ENCODE data around the gene KMT2C. TPM values are rescaled to one million over a fixed set of nuclear protein-coding genes. Genes with fewer than 3 reads are reported as not detected.
"Not testable (repeated sequence)": the region's sequence is repeated elsewhere in the genome, so short reads cannot be mapped to it uniquely, and the experiment has no call there.

KMT2C gene
- total RNA-seq, 2 experiments from 2014 or later, result 66.7 to 74.0 TPM

DNA sequence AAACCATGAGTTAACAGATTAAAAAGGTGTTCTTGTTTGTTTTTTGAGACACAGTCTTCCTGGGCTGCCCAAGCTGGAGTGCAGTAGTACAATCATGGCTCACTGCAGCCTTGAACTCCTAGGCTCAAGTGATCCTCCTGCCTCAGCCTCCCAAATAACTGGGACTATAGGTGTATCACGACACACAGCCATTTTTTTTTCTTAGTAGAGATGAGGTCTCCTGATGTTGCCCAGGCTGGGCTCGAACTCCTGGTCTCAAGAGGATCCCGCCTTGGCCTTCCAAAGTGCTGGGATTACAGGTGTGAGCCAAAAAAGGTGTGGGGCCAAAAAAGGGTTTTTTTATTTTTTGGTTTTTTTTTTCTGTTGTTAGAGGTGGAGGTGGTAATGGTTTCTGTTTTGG lies 29.3 kb downstream of the KMT2C start:
- no peaks in the 10 kb centered on the region for H3K4me1 Mint-ChIP-seq
- peaks cover 2% of the 10 kb centered on the region for H3K36me3 Mint-ChIP-seq (ENCODE audit: low read depth)
- no peak for DNase-seq
- ChIA-PET POLR2A (no interaction called here), CTCF (interaction anchor here (0.6 to 2.0 kb wide), 3 partner anchors 14 to 253 kb away, joined by 4 to 6 read pairs (median 4); no protein-coding TSS in a partner anchor)
- H3K27ac Mint-ChIP-seq, result no peak overlapping the region
- peaks cover 21% of the 10 kb centered on the region for H3K9me3 Mint-ChIP-seq
- no peaks in the 10 kb centered on the region for H3K27me3 Mint-ChIP-seq
- H3K4me3 Mint-ChIP-seq, result no peak overlapping the region

DNA sequence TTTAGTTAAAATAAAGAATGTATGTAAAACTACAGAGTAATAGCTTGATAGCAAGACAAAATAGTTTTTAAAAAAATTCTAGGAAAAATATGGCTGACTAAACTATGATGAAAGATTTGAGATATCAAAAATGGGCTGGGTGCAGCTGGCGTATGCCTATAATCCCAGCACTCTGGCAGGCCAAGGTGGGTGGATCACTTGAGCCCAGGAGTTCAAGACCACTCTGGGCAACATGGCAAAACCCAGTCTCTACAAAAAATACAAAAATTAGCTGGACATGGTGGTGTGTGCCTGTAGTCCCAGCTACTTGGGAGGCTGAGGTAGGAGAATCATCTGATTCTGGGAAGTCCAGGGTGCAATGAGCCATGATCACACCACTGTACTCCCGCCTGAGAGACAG lies 29.8 kb downstream of the KMT2C start:
- H3K4me3 Mint-ChIP-seq; H3K4me1 Mint-ChIP-seq; H3K27ac Mint-ChIP-seq; POLR2A ChIA-PET; DNase-seq; H3K36me3 Mint-ChIP-seq (ENCODE audit: low read depth); H3K27me3 Mint-ChIP-seq: not testable (repeated sequence)
- CTCF ChIA-PET, result interaction anchor here (0.7 to 2.0 kb wide), 2 partner anchors 13 to 19 kb away, joined by 4 to 6 read pairs; no protein-coding TSS in a partner anchor
- peaks cover 21% of the 10 kb centered on the region for H3K9me3 Mint-ChIP-seq

DNA sequence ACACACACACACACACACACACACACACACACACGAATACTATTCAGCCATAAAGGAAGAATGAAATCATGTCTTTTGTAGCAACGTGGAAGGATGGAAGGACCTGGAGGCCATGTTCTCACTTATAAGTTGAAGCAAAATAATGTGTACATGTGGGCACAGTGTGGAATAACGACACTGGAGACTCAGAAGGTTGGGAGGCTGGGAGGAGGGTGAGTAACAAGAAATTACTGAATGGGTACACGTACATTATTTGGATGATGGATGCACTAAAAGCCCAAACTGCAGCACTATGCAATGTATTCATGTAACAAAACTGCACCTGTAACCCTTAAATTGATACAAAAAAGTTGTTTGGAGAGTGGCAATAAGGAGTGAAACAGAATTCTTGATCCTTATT lies 32.1 kb downstream of the KMT2C start:
- no peak for DNase-seq
- no peaks in the 10 kb centered on the region for H3K27me3 Mint-ChIP-seq
- no peaks in the 10 kb centered on the region for H3K4me1 Mint-ChIP-seq
- peaks cover 2% of the 10 kb centered on the region for H3K36me3 Mint-ChIP-seq (ENCODE audit: low read depth)
- peaks cover 21% of the 10 kb centered on the region for H3K9me3 Mint-ChIP-seq
- no peak overlapping the region for H3K27ac Mint-ChIP-seq
- no peak overlapping the region for H3K4me3 Mint-ChIP-seq
- ChIA-PET POLR2A (no interaction called here), CTCF (no interaction called here)

DNA sequence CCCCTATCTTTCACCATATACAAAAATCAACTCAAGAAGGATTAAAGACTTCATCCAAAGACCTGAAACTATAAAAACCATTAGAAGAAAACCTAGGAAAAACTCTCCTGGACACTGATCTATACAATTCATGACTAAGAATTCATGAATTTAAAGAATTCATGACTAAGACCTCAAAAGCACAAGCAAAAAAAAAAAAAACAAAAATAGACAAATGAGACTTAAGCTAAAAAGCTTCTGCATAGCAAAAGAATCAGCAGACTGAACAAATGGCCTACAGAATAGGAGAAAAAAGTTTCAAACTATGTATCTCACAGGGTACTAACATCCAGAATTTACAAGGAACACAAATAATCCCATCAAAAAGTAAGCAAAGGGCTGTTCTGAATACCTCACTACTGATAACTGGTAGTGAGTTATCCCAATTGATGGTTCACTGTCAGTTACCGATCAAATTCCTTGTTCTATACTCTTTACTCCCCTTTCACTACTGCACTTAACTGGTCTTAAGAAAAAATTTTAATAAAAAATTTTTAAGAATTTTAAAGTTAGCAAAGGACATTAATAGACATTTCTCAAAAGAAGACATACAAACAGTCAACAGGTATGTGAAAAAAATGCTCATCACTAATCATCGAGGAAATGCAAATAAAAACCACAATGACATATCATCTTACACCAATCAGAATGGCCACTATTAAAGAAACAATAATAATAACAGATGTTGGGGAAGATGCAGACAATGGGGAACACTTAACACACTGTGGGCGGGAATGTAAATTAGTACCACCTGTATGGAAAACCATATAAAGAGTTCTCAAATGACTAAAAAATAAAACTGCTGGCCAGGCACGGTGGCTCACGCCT lies 33.2 kb downstream of the KMT2C start:
- H3K27me3 Mint-ChIP-seq, result no peaks in the 10 kb centered on the region
- H3K36me3 Mint-ChIP-seq (ENCODE audit: low read depth), result peaks cover 6% of the 10 kb centered on the region
- H3K9me3 Mint-ChIP-seq, result peaks cover 21% of the 10 kb centered on the region
- no peak for DNase-seq
- POLR2A ChIA-PET, result no interaction called here
- CTCF ChIA-PET, result no interaction called here
- no peak overlapping the region for H3K4me3 Mint-ChIP-seq
- H3K4me1 Mint-ChIP-seq, result no peaks in the 10 kb centered on the region
- H3K27ac Mint-ChIP-seq, result no peak overlapping the region

DNA sequence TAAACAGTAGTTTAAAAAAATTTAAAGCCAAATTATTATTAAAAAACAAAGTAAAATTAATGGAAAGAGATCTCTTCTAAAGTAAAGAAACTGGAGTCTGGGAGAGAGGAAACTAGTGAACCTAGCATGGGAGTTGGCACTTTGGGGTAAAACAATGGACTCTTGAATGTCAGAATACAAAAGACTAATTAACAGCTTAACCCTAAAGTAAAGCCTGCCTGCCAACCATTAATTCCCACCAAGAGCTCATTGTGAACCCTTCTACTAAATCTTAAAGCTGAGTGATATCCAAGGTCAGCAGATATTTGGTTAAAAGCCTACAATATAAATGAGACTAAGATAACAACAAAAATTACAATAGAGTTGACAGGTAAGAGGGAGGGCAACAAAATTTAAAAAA lies 36.5 kb downstream of the KMT2C start:
- no peak for DNase-seq
- H3K4me3 Mint-ChIP-seq, result no peak overlapping the region
- H3K4me1 Mint-ChIP-seq, result peaks cover 3% of the 10 kb centered on the region
- CTCF ChIA-PET, result interaction anchor here (1.0 kb wide), 1 partner anchor 10 kb away, joined by 3 read pairs; no protein-coding TSS in a partner anchor
- H3K9me3 Mint-ChIP-seq, result no peaks in the 10 kb centered on the region
- POLR2A ChIA-PET, result no interaction called here
- H3K27ac Mint-ChIP-seq, result no peak overlapping the region
- peaks cover 4% of the 10 kb centered on the region for H3K36me3 Mint-ChIP-seq (ENCODE audit: low read depth)
- no peaks in the 10 kb centered on the region for H3K27me3 Mint-ChIP-seq

DNA sequence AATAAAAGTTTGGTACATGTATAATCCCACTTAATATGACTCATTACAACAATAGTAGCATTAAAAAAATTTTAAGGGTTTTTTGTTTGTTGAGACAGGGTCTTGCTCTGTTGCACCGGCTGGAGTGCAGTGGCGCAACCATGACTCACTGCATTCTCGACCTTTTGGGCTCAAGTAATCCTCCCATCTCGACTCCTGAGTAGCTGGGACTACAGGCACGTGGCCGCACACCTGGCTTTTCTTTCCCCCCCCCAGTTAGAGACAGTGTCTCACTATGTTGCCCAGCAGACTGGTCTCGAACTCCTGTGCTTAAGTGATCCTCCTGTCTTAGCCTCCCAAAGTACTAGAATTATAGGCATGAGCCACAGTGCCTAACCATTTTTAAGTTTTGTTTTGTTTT lies 40.7 kb downstream of the KMT2C start:
- Mint-ChIP-seq H3K36me3 (ENCODE audit: low read depth) (peaks cover 4% of the 10 kb centered on the region), H3K27me3 (no peaks in the 10 kb centered on the region), H3K4me3 (no peak overlapping the region), H3K4me1 (peaks cover 8% of the 10 kb centered on the region), H3K9me3 (no peaks in the 10 kb centered on the region), H3K27ac (no peak overlapping the region)
- POLR2A ChIA-PET, result no interaction called here
- CTCF ChIA-PET, result interaction anchor here (0.6 kb wide), 1 partner anchor 1080 kb away, joined by 3 read pairs; no protein-coding TSS in a partner anchor
- no peak for DNase-seq

DNA sequence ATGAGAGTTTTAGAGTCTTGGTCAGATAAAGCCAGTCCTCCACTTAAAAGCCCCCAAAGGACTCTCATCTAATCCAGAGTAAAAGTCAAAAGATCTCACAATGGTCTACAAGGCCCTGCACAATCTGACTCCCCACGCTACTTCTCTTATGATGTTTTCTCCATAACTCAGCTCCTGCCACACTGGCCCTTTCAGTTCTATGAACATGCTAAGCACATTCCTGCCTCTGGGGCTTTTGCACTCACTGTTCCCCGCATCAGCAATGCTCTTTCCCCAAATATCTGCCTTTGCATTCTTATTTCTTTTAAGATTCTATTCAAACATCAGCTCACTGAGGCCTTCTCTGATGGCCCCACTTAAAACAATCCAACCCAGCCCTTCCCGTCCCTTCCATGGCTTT lies 41.6 kb downstream of the KMT2C start:
- H3K36me3 Mint-ChIP-seq (ENCODE audit: low read depth); POLR2A ChIA-PET; CTCF ChIA-PET; H3K9me3 Mint-ChIP-seq; H3K4me3 Mint-ChIP-seq; H3K4me1 Mint-ChIP-seq; H3K27me3 Mint-ChIP-seq; H3K27ac Mint-ChIP-seq; DNase-seq: not testable (repeated sequence)

DNA sequence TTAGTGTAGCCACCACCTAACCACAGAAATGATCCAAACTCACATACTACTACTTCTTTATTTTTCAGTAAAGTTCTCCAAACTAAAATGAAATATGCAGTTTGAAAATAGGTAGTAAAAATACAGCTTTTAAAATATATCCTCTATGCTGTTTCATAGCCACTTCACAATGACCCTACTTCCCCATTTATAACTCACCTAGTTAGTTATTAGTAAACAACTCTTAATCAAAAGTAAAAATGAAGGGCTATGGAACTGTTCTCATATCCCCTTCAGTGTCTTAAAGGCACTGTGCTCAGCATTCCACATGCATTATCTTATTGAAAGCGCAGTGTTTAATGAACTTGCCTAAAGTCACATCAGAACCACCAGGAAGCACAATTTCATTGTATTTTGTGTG lies 43.5 kb downstream of the KMT2C start:
- H3K27me3 Mint-ChIP-seq, result no peaks in the 10 kb centered on the region
- DNase-seq, result no peak

DNA sequence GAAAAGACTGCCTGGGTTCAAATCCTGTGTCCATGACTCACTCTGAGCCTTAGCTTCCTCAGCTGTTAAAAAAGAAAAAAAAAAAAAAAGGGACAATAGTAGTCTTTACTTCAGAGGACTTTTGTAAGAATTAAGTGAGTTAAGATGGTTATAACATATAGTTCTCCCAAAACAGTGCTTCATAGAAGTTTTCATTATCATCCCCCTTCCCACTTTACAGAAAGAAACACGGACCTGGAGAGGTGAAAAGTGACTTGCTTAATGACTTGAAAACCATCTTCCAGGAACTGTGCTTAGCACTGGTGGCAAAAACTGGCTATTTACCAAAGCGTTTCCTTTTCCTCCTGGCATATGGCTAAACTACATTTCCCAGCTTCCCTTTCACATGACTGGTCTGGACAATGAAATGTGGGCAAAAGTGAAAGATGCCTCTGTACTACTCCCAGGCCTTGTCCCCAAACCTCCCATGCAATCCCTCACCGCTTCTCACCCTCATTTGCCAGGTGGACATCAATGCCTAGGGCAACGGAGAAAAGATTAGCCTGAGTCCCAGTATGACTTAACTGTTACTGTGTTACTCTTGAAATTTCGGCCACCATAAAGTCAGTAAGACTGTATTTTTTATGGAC lies 49.6 kb downstream of the KMT2C start:
- CTCF ChIA-PET, result interaction anchor here (0.6 kb wide), 1 partner anchor 38 kb away, joined by 3 read pairs; no protein-coding TSS in a partner anchor
- H3K4me1 Mint-ChIP-seq; H3K9me3 Mint-ChIP-seq; H3K27ac Mint-ChIP-seq; DNase-seq; POLR2A ChIA-PET; H3K27me3 Mint-ChIP-seq; H3K36me3 Mint-ChIP-seq (ENCODE audit: low read depth); H3K4me3 Mint-ChIP-seq: not testable (repeated sequence)

More for the DNA sequence above, 43.5 kb downstream of the KMT2C start:
- Mint-ChIP-seq H3K4me1 (peaks cover 8% of the 10 kb centered on the region), H3K4me3 (no peak overlapping the region), H3K9me3 (peaks cover 2% of the 10 kb centered on the region), H3K36me3 (ENCODE audit: low read depth) (no peaks in the 10 kb centered on the region), H3K27ac (no peak overlapping the region)
- ChIA-PET CTCF (interaction anchor here (1.2 kb wide), 1 partner anchor 13 kb away, joined by 6 read pairs; no protein-coding TSS in a partner anchor), POLR2A (no interaction called here)

DNA sequence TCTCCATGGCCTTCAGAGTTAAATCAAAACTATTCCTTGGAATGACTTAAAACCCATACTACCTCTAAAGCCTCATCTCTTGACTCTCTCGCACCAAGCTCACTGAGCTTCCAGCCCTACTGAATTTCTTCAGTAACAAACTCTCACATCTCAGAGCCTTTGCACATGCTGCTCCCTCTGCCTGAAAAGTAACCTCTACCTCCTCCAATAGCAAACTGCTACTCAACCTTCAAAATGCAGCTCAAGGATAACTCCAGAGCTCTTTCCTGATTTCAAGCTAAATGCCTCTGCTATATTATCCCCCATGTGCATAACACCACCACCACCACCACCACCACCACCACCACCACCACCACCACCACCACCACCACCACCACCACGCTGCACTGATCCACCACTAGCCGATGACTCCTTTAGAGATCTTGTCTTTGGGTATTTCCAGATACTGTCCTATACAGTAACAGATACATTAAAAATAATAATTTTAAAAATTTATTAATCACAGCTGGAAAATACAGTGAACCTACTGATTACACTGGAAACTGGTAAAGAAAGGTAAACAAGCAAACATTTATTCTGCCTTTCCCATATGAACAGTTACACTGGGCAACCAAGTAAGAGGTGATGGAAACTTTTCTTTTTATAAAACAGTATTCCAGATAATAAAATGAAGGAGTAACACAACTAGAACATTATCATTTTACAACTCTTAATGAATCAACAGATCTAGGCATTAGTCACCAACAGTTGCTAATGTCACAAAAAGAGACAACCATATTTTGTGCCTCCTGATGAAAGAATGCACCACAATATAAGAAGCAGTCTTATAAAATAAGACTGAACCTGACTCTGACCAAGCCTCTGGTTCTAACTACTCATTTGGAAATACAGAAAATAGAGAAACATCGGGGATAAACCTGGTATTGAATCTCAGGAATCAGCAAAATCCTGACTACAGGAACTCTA lies 51.3 kb downstream of the KMT2C start:
- DNase-seq; H3K9me3 Mint-ChIP-seq; POLR2A ChIA-PET; H3K36me3 Mint-ChIP-seq (ENCODE audit: low read depth); H3K4me3 Mint-ChIP-seq; H3K27ac Mint-ChIP-seq; CTCF ChIA-PET; H3K27me3 Mint-ChIP-seq: not testable (repeated sequence)
- H3K4me1 Mint-ChIP-seq, result peaks cover 11% of the 10 kb centered on the region

DNA sequence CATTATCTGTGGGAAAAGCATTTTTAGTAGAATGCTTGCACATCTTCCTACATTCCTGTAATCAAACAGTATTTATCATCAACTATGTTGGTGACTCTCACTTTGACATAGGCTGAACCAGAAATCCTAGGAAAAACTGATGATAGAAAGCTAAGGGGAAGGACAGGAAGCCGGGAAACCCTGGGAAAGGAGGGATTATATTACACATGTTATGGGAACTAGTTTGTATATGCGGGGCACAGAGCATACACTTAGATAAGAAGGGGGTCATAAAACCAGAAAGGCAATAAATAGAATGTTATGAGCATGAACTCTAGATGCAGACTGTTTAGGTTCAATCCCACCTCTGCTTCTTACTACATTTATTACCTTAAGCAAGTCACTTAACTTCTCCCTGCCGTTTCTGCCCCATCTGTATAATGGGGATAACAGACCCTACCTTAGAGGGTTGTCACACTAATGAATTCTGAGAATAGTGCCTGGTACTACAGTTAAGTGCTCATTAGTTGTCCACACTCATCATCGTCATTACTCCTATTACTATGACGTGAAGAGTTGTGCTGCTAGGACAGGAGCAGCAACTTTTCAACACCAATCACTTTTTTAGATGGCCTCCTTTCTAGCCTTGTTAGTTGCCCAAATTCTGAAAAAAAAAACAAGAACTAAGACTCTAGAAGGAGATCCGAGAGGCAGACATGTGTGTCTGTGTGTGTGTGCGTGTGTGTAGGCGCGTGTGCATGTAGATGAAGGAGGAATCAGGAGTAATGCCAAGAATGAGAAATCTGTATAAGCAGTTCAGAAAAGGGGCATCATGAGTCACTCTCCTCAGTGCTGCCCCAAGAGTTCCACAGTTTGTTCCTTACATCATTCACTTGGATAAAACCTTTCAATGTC lies 52.2 kb downstream of the KMT2C start:
- Mint-ChIP-seq H3K9me3 (peaks cover 8% of the 10 kb centered on the region), H3K4me3 (no peak overlapping the region), H3K4me1 (peaks cover 14% of the 10 kb centered on the region), H3K27me3 (no peaks in the 10 kb centered on the region), H3K27ac (no peak overlapping the region), H3K36me3 (ENCODE audit: low read depth) (no peaks in the 10 kb centered on the region)
- ChIA-PET POLR2A (no interaction called here), CTCF (no interaction called here)
- DNase-seq, result no peak

DNA sequence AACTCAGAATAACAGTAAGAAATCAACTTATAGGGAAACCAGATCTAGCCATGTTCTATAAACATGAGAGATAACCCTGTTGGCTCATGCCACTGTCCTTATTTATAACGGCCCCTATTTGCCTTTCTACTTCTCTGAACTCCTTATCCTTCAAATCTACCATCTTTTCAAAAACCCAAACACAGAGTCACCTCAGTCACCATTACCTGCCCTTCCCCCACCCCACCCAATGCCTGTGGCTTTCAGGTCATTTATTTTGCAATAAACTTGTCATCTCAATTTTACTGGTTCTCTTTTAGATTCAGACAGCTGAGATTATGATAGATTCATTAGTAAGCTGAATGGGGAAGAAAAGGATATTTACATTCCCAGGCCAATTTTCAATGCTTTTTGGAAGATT lies 53.6 kb downstream of the KMT2C start:
- no peak for DNase-seq

More for the DNA sequence above, 53.6 kb downstream of the KMT2C start:
- peaks cover 4% of the 10 kb centered on the region for H3K36me3 Mint-ChIP-seq (ENCODE audit: low read depth)
- H3K4me3 Mint-ChIP-seq, result no peak overlapping the region
- no peaks in the 10 kb centered on the region for H3K27me3 Mint-ChIP-seq
- ChIA-PET POLR2A (interaction anchor here (1.0 kb wide), 1 partner anchor 82 kb away, joined by 4 read pairs; no protein-coding TSS in a partner anchor), CTCF (no interaction called here)
- H3K9me3 Mint-ChIP-seq, result peaks cover 6% of the 10 kb centered on the region
- peaks cover 14% of the 10 kb centered on the region for H3K4me1 Mint-ChIP-seq
- H3K27ac Mint-ChIP-seq, result no peak overlapping the region
